HCEC 1CT (cell line): ENCODE results near the gene PSORS1C2.

Experiments
- DNase-seq: peaks from one replicate; pipeline ENCODE4 v3.0.0-alpha.2; 2017

PSORS1C2 gene

DNA sequence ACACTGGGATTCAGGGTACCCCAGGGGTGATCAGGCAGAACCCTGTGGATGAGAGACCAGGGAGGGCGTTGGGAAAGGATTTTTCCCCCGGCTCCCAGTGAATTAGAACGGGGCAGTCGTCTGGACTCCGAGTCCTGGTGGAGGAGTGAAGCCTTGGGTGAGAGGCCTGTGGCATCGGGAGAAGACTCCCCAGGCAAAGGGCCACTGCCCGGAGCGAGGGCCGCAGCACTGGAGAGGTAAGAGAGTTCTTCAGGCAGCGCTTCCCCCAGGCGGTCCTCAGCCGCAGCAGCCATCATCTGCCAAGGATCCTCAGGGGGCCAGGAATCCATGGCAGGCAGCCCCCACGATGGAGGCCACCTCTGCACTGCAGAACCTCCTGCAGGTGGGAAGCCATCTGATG, 27.2 kb downstream of the PSORS1C2 start:
- no peak for DNase-seq

DNA sequence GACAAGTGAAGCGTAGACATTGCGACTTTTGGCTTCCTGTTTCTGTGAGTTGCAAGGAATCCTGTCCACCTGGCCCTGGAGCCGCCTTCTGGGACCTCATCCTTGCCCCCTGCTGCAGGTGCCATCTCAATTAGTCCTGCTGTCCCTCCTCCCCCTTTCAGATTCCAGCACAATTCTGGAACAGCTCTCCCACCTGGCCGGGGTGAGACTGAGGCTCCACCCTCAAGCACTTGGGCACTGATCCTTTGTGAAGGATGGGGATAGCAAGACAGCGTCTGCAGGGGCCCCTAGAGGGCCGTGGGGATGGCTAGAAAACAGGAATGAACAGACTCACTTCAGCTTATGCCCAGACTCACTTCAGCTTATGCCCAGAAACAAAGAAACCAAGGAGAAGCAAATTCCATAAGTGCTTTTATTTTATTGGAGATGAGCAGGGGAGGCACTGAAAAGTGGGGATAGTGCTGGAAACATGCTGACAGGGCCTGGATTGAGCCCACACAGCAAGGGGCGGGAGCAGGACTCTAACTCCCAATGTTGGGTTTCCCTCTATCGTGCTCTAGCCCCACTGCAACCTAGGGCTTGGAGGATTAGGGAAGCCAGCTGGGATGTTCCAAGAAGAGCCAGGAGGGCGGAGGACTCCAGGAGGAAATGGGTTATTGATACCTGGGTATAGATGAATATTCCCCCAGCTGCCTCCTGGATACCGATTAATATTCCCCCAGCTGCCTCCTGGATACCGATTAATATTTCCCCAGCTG, 27.9 kb downstream of the PSORS1C2 start:
- DNase-seq: no peak

DNA sequence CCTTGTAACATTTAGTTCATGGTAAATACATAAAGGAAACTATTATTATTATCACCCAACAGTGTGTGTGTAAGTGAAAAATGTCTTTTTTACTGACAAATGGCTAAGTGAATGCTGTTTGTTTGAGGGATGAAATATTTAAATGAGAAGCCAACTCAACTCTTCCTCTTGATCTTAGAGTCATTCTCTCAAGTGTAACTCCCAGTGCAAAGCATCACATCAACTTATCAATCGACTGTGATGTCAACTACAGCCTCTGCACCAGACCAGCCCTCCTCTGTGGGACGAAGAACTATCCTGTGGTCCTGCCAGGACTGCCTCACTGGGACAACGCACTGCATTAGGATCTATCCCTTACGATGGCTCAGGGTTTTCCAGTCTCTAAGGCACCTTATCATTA, 31.8 kb downstream of the PSORS1C2 start:
- no peak for DNase-seq

DNA sequence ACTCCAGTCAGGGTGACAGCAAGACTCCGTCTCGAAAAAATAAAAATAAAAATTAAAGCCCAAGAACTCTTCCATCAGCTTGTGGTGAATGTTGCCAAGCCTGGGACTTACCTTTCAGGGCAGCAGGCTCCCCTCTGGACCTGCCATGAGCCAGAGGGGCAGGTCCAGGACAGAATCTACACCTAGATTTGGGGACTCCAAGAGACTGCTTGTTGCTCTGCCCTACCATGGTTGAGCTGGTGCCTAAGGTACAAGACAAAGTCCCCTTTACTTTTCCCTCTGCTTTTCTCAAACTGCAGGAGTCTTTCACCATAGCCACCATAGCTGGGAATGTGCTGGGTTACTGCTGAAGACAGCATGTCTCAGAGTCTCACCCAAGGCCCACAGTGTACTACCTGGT, 35.7 kb downstream of the PSORS1C2 start:
- no peak for DNase-seq

DNA sequence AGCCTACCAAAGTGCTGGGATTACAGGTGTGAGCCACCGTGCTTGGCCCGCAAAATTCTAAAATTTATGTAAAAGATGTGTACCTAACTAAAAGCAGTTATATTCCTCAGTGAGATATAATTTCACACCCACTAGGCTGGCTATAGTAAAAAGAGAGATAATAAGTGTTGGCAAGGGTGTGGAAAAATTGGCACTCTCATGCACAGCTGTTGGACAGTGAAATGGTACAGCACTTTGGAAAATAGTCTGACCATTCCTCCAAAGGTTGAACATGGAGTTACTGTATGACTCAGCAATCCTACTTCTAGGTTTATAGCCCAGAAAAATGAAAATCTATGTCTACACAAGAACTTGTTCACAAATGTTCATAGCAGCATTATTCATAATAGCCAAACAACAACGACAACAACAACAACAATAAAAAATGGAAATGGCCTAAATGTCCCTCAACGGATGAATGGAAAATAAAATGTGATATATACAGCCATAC, 40.4 kb downstream of the PSORS1C2 start:
- no peak for DNase-seq

DNA sequence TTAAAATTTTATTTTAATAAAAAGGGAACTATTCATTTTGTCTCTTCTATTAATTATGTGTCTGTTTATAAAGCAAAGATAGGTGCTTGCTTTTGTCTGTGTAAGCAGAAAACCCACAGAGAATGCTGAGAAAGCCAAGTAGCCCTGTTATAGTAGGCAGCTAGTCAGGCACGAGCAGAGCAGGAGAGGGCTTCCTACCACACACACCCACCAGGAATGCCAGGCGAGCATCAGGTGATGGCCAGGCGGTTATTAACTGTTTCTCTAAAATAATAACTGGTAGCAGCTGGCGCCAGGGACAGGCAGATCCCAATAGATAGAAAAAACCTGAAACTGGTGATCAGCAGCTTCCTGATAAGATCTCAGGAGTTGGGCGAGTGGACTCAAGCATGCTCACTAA, 42.2 kb downstream of the PSORS1C2 start:
- DNase-seq: no peak

DNA sequence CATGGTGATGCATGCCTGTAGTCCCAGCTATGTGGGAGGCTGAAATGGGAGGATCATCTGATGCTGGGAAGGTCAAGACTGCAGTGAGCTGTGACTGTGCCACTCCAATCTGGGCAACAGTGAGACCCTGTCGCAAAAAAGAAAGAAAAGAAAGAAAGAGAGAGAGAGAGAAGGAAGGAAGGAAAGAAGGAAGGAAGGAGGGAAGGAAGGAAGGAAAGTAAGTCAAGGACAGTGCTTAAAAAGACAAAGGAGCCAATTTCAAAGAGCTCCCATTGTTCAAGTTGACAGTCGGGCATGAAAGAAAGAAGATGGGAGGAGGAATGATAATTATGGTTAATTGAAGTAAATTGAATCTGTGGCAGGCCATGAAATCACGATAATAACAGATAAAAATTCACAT, 42.7 kb downstream of the PSORS1C2 start:
- DNase-seq: no peak

DNA sequence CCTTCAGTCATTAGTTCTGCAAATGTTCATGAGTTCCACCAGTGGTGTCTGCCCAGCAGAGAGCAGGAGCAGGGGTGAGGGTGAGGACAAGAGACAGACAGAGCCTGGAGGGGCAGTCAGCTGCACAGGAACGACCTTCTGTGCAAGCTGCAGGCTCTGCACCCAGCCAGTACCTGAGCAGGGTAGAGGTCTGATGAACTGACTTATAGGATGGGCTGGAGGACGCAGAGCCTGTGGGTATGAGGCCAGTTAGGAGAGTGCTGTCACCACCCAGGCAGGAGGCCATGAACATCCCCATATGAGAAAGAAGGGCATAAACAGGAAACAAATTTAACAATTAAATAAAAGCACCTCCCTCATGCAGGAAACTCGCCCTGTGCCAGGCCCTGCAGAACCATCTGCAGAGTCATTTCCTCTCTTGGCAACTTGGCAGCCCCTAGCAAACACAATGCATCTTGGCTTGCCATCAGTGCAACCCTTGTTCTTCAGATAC, 44.4 kb downstream of the PSORS1C2 start:
- DNase-seq: no peak

DNA sequence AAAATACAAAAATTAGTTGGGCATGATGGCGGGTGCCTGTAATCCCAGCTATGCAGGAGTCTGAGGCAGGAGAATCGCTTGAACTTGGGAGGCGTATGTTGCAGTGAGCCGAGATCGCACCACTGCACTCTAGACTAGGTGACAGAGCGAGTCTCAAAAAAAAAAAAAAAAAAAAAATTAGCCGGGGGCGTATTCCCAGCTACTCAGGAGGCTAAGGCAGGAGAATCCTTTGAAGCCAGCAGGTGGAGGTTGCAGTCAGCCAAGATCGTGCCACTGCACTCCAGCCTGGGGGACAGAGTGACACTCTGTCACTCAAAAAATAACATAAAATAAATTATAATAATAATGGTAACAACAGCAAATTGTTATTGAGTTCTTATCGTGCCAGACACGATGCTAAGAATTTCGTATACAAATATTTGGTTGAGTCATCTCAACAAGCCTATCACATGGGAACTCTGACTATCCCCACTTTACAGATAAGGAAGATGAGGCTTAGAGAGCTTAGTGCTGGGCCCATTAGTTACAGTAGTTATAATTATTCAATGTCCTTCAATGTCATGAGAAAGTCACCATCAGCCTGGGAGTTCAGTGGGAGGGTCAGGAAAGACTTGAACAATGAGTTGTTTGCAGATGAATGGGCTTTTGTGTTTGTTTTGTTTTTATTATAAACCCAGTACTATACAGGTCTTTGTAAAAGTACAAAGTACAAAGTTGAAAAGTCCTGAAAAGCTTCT, 45.9 kb downstream of the PSORS1C2 start:
- no peak for DNase-seq

DNA sequence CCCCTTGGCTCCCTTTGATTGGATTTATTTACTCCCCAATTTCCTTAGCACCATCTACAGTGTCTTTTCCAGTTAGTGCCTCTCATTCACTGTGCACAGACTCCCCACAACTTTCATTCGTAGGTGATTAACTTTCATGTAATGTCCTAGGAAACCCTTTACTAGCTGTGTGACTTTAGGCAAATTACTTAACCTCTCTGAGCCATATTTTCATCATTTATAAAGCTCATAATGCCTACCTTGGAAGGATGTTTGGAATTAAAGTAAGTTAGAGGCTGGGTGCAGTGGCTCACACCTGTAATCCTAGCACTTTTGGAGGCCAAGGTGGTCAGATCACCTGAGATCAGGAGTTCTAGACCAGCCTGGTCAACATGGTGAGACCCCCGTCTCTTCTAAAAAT, 46.6 kb downstream of the PSORS1C2 start:
- no peak for DNase-seq

DNA sequence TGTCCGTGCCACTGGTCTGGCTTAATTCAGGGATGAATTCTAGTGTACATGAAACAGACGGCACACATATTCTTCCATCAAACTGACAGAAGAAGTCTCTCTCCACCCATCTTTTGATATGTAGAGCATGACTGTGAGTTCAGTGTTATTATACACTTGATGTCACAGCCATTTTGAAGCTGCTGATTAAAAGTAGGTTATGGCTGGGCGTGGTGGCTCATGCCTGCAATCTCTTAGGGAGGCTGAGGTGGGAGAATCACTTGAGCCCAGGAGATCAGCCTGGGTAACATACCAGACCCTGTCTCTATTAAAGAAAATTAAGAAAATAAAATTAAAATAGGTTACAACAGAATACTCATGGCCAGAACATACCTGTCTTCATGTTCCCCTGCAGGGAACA, 47.2 kb downstream of the PSORS1C2 start:
- no peak for DNase-seq

DNA sequence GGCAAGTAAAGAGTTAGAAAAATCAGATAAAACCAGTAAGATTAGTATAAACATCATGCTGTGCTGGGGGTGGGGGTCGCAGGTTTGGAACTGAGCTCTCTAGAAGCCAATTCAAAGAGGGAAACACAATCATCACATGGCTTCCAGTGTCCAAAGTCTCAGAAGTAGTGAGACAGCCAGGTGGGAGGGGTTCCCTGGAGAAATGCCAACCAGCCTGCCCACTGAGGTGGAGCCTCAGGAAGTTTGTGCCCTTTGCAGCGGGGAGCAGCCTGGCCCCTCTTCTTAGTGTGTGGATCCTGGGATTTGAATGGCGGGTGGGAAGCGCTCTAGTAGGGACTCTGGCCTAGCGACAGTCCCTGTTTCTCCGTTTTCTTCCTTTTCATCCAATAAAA, 47.9 kb downstream of the PSORS1C2 start:
- DNase-seq: no peak

DNA sequence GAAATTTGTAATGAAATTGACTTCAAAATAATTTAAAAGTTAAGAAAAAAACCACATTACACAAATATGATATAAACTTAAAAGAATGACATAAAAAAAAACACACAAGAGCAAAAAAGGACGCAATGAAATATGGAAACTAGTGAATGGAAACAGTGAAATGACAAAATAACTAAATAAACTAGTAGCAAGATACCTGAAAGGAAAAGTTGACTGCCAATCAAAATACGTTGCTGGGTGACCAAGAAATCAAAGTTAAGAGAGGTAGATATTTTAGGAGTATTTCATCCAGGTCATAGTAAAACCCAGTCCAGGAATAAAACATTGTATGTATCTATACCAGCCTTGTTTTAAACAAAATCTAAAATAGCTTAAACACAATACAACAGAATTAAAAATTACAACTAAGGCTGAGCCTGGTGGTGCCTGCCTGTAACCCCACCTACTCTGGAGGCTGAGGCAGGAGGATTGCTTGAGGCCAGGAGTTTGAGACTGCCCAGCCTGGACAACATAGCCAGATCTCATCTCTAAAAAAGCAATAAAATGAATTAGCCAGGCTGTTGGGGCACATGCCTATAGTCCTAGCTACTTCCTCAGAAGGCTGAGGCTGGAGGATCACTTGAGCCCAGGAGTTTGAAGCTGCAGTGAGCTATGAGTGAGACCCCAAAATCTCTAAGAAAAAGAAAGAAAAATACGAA, 48.4 kb downstream of the PSORS1C2 start:
- DNase-seq: no peak
